MCF 10A (cell line): Measurements from ENCODE around the gene MBOAT1. TPM values are rescaled to one million over a fixed set of nuclear protein-coding genes. Genes with fewer than 3 reads are reported as not detected.

Experiments
- BruUV-seq: library from RNA; stranded (reverse); fragments of 400-500 nt; replicated peaks from 2 replicates; lab custom pipeline; 2021; lab: Mats Ljungman, UMichigan
- CTCF ChIA-PET: fragments of 300-600 bp; sonication (Branson Sonifier 250); formaldehyde crosslinking; extraction: SDS; loops from one replicate; lab custom pipeline; 2021; ENCODE audit warnings: antibody characterized with exemption, inconsistent platforms; lab: Yijun Ruan, JAX
- POLR2A ChIA-PET: fragments of 300-600, 350-650 bp; sonication (Branson Sonifier 250); formaldehyde crosslinking; extraction: SDS; loops from one replicate; lab custom pipeline; 2020; ENCODE audit warnings: antibody characterized with exemption, inconsistent platforms; lab: Yijun Ruan, JAX
- DNase-seq: peaks from one replicate; pipeline ENCODE4 v3.0.0-alpha.2; 2018; ENCODE audit not compliant: unreplicated experiment
- H3K27ac Mint-ChIP-seq: one replicate; pipeline ENCODE4 v1.8.0; 2022; ENCODE audit warnings: mild to moderate bottlenecking, low read depth, mixed read lengths; ENCODE audit not compliant: unreplicated experiment
- H3K27me3 Mint-ChIP-seq: one replicate; pipeline ENCODE4 v1.8.0; 2022; ENCODE audit warnings: mixed read lengths; ENCODE audit not compliant: insufficient read depth, unreplicated experiment
- H3K36me3 Mint-ChIP-seq: one replicate; pipeline ENCODE4 v1.8.0; 2022; ENCODE audit warnings: mild to moderate bottlenecking, moderate library complexity, mixed read lengths; ENCODE audit not compliant: insufficient read depth, unreplicated experiment
- H3K4me1 Mint-ChIP-seq: one replicate; pipeline ENCODE4 v1.8.0; 2022; ENCODE audit warnings: mixed read lengths; ENCODE audit not compliant: insufficient read depth, unreplicated experiment
- H3K4me3 Mint-ChIP-seq: one replicate; pipeline ENCODE4 v1.8.0; 2022; ENCODE audit warnings: mild to moderate bottlenecking, moderate library complexity, mixed read lengths; ENCODE audit not compliant: unreplicated experiment
- H3K9me3 Mint-ChIP-seq: one replicate; pipeline ENCODE4 v1.8.0; 2022; ENCODE audit warnings: mixed read lengths; ENCODE audit not compliant: unreplicated experiment
- CTCF ChIP-seq: fragments of 200-600 bp; IDR thresholded peaks from one replicate; pipeline ENCODE4 v1.8.0; 2022; ENCODE audit warnings: antibody characterized with exemption, mild to moderate bottlenecking; ENCODE audit not compliant: unreplicated experiment
- intact Hi-C: fragments of 100-400 bp; cut with micrococcal nuclease; formaldehyde crosslinking; loops from 2 replicates; pipeline ENCODE4 v1.14.1; 2022
- total RNA-seq: library from RNA; stranded (reverse); gene quantifications from 2 replicates; pipeline ENCODE4 v1.2.3, GENCODE V29; 2022

MBOAT1 gene
- total RNA-seq, 1 experiment from 2014 or later: 6.3 TPM

GRCh38 chr6:20098267-20098876 is 113.9 kb downstream of the MBOAT1 start:
- H3K4me3 Mint-ChIP-seq: no peak overlapping the region
- H3K4me1 Mint-ChIP-seq: no peaks in the 10 kb centered on the region
- no peaks in the 10 kb centered on the region for H3K9me3 Mint-ChIP-seq
- ChIA-PET POLR2A (interaction anchor here (1.0 kb wide), 1 partner anchor 20 kb away, joined by 3 read pairs; no protein-coding TSS in a partner anchor), CTCF (interaction anchor here (0.5 to 1.4 kb wide), 5 partner anchors 27 to 433 kb away, joined by 3 to 5 read pairs (median 3); no protein-coding TSS in a partner anchor)
- no peak for DNase-seq
- no TSS peak for BruUV-seq
- intact Hi-C loops: loop anchor here (10.0 kb wide), 1 partner anchor 116 kb away; the partner anchor contains the start of gene MBOAT1
- TF ChIP-seq CTCF: no peak
- no peaks in the 10 kb centered on the region for H3K27me3 Mint-ChIP-seq
- H3K36me3 Mint-ChIP-seq: no peaks in the 10 kb centered on the region
- H3K27ac Mint-ChIP-seq: no peak overlapping the region

- Mint-ChIP-seq H3K27ac (no peak overlapping the region), H3K4me1 (no peaks in the 10 kb centered on the region), H3K9me3 (no peaks in the 10 kb centered on the region), H3K36me3 (no peaks in the 10 kb centered on the region), H3K4me3 (no peak overlapping the region), H3K27me3 (no peaks in the 10 kb centered on the region)
- DNase-seq: no peak
- intact Hi-C loops: loop anchor here (10.0 kb wide), 1 partner anchor 118 kb away; the partner anchor contains the start of gene MBOAT1
- POLR2A ChIA-PET: no interaction called here
- CTCF ChIA-PET: interaction anchor here (0.9 to 1.2 kb wide), 2 partner anchors 169 to 431 kb away, joined by 3 read pairs; no protein-coding TSS in a partner anchor
- BruUV-seq: no TSS peak
- no peak for TF ChIP-seq CTCF
Measured at GRCh38 chr6:20096536-20096935, 115.7 kb downstream of the MBOAT1 start.

- no peaks in the 10 kb centered on the region for H3K36me3 Mint-ChIP-seq
- CTCF ChIA-PET: interaction anchor here (1.2 to 6.2 kb wide), 2 partner anchors 31 to 432 kb away, joined by 3 to 40 read pairs; no protein-coding TSS in a partner anchor
- no peak for DNase-seq
- intact Hi-C loops: loop anchor here (10.0 kb wide), 1 partner anchor 119 kb away; the partner anchor contains the start of gene MBOAT1
- H3K9me3 Mint-ChIP-seq: no peaks in the 10 kb centered on the region
- H3K4me3 Mint-ChIP-seq: no peak overlapping the region
- no peak overlapping the region for H3K27ac Mint-ChIP-seq
- POLR2A ChIA-PET: interaction anchor here (0.5 kb wide), 1 partner anchor 361 kb away, joined by 5 read pairs; no protein-coding TSS in a partner anchor
- H3K4me1 Mint-ChIP-seq: no peaks in the 10 kb centered on the region
- no peaks in the 10 kb centered on the region for H3K27me3 Mint-ChIP-seq
- TF ChIP-seq CTCF: no peak
- BruUV-seq: no TSS peak
Measured at GRCh38 chr6:20095436-20095835, 116.8 kb downstream of the MBOAT1 start.

- ChIA-PET CTCF (interaction anchor here (0.6 to 6.2 kb wide), 28 partner anchors 9 to 1513 kb away, joined by 3 to 57 read pairs (median 4); no protein-coding TSS in a partner anchor), POLR2A (interaction anchor here (1.1 kb wide), 1 partner anchor 34 kb away, joined by 3 read pairs; no protein-coding TSS in a partner anchor)
- Mint-ChIP-seq H3K36me3 (no peaks in the 10 kb centered on the region), H3K27me3 (no peaks in the 10 kb centered on the region), H3K9me3 (no peaks in the 10 kb centered on the region), H3K27ac (no peak overlapping the region), H3K4me3 (no peak overlapping the region), H3K4me1 (no peaks in the 10 kb centered on the region)
- peak; percentile 45 for DNase-seq
- TF ChIP-seq CTCF: peak; percentile 51
- intact Hi-C loops: loop anchor here (1.0 to 10.0 kb wide), 5 partner anchors 35 to 437 kb away; partner anchors contain the start of genes E2F3 and MBOAT1
- BruUV-seq: no TSS peak
Measured at GRCh38 chr6:20092071-20092566, 120.2 kb downstream of the MBOAT1 start.
